GM10266 (cell line): ENCODE results near the gene BNIP5.
"Not testable (repeated sequence)": the region's sequence is repeated elsewhere in the genome, so short reads cannot be mapped to it uniquely, and the experiment has no call there.

ENCODE experiments used
- DNase-seq: peaks from one replicate; pipeline ENCODE4 v3.0.0; 2012; ENCODE audit errors: extremely low spot score
- CTCF ChIP-seq: IDR thresholded peaks from 2 replicates; pipeline ENCODE4 v1.5.1; 2012; ENCODE audit warnings: mild to moderate bottlenecking, low read depth; ENCODE audit not compliant: control insufficient read depth, insufficient read depth; ENCODE audit errors: missing control alignments

BNIP5 gene

DNA sequence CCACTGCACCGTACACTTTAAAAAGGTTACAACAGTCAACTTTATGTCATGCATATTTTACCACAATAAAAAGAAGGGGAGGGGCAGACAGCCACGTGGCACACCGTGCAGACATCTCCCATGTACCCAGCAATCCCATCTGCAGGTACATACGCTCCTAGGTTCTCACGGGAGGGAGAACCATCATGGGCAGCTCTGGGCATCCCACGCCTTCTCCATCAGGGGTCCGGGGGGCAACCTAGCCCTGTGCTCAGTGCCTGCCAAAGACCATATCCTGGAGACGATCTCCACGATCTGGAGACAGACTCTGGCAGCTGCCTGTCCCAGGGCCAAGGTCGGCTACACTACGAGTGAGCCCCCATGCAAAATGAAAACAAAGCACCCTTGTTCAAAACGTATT lies 2.5 kb upstream of the BNIP5 start:
- no peak for DNase-seq
- no peak for TF ChIP-seq CTCF

GRCh38 chr6:36338223-36338622 lies 1.5 kb upstream of the BNIP5 start:
- not testable (repeated sequence) for DNase-seq

GRCh38 chr6:36337814-36338213 lies 1.1 kb upstream of the BNIP5 start:
- TF ChIP-seq CTCF = no peak
- no peak for DNase-seq

DNA sequence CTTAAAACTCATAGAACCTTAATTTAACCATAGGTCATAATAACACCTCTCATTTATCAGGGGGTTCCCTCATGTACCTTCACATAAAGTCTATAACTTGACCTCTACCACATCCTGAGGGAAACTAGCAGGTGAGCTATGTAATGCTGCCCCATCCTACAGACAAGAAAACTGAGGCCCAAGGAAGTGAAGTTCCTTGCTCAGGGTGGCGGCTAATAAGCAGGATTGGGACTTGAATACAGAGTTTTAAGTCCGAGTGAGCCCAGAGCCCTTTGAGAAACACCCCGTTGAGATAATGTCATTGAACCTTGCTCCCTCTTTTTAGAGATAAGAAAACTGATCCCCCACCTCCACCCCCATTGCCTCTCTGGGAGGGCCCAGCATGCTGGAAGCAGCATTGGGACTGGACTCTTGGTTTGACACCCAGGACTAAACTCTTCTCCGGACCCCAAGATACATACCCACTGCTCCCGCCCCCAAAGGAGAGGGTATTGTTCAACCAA lies 429 bp downstream of the BNIP5 start:
- no peak for DNase-seq
- TF ChIP-seq CTCF = no peak

- TF ChIP-seq CTCF = no peak
- DNase-seq = no peak
These were observed 1.1 kb downstream of the BNIP5 start for GRCh38 chr6:36335465-36336207.

- no peak for TF ChIP-seq CTCF
- no peak for DNase-seq
These were observed 1.7 kb downstream of the BNIP5 start for GRCh38 chr6:36334832-36335459.

DNA sequence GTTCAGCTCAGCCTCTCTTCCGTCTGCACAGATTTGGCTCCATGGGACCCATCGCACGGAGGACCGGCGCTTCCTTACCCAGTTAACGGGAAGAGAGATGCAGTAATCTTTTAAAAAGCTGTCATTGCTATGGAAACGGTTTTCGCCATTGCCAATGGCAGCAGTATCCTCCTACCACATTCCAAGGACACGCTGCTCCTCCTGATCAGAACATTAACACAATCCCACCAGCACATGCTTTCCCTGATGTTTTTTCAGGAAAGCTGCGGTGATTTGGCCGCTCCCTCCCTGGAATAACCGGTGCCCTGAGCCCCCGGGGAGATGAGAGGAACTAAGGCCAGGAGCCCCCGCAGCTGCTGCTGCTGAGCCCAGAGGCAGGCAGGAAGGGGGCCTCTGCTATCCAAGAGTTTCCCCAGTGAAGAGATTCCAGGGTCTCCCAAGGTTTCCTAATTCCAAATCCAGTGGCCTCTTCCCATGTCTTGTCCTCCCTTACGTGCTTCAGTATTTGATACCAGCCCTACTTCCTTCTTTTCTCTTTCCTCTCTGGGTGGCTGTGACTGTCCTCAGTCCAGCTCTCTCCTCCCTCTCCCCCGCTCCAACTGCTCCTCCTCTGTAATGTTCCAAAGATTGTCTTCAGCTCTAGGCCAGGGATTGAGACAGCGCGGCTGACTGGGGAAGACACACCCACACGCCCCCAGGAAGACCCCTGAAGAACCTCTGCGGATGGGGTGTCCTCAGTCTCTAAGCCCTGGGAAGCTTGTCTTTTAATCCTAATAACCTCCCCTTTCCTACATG lies 2.6 kb downstream of the BNIP5 start:
- no peak for DNase-seq
- TF ChIP-seq CTCF = no peak
